Stomach (tissue), 9 donors: ENCODE data around the gene C1QC. TPM values are rescaled to one million over a fixed set of nuclear protein-coding genes. Genes with fewer than 3 reads are reported as not detected.

Experiments
- DNase-seq, 2 donors: peaks; one replicate each; pipeline versions ENCODE4 v3.0.0 to v3.0.0-alpha.2; 2013 to 2019
- H3K27ac ChIP-seq, 5 donors: fragments of 200-600 bp in 4 of 5; sonication (generic) in 4 of 5; one replicate each; pipeline ENCODE4 v1.5.1; 2013 to 2019; ENCODE audit warnings: mild to moderate bottlenecking in 1 of 5, moderate library complexity in 1 of 5
- H3K27me3 ChIP-seq, 3 donors: fragments of 200-600 bp; sonication (generic); one replicate each; pipeline ENCODE4 v1.5.1; 2017 to 2019; ENCODE audit warnings: mixed run types in 1 of 3
- H3K36me3 ChIP-seq, 4 donors: fragments of 200-600 bp; sonication (generic); 1 replicate in 3 of 4; 2 replicates in 1 of 4; pipeline ENCODE4 v1.5.1; 2016 to 2019
- H3K4me1 ChIP-seq, 4 donors: fragments of 200-600 bp; sonication (generic); one replicate each; pipeline ENCODE4 v1.5.1; 2016 to 2019
- H3K4me3 ChIP-seq, 4 donors: fragments of 200-600 bp; sonication (generic) in 3 of 4; one replicate each; pipeline ENCODE4 v1.5.1; 2016 to 2019; ENCODE audit warnings: mild to moderate bottlenecking in 1 of 4
- H3K9me3 ChIP-seq, 4 donors: fragments of 200-600 bp; sonication (generic); one replicate each; pipeline ENCODE4 v1.5.1; 2016 to 2019
- EP300 ChIP-seq: sonication (generic); formaldehyde crosslinking; IDR thresholded peaks from one replicate; pipeline ENCODE4 v1.6.1; 2017; ENCODE audit warnings: antibody characterized with exemption
- POLR2A ChIP-seq, 4 donors: fragments of 450-650 bp; IDR thresholded peaks; one replicate each; pipeline ENCODE4 v1.6.1; 2016; ENCODE audit warnings: antibody characterized with exemption in 4 of 4, control low read depth in 2 of 4, mild to moderate bottlenecking in 1 of 4, moderate library complexity in 1 of 4
- POLR2AphosphoS5 ChIP-seq, 3 donors: sonication (generic); formaldehyde crosslinking; IDR thresholded peaks; one replicate each; pipeline ENCODE4 v1.6.1; 2016; ENCODE audit warnings: antibody characterized with exemption in 3 of 3
- WGBS, 5 donors: extraction: QIAGEN DNeasy Blood & Tissue Kit in 3 of 5; methylation state at CpG; one replicate each; pipeline versions ENCODE4 v1.1.5 to v1.1.7; 2013 to 2018; 5-methylcytosine and 5-hydroxymethylcytosine counted together
- intact Hi-C: fragments of 100-400 bp; cut with DNase I; formaldehyde crosslinking; loops from one replicate; pipeline ENCODE4 v1.15.1; 2023; ENCODE audit warnings: low total_unique reads
- polyA plus RNA-seq, 3 donors: library from polyadenylated mRNA; stranded (reverse); fragments of 200-250 nt; gene quantifications; one replicate each; pipeline ENCODE4 v1.2.3, GENCODE V29; 2013
- total RNA-seq, 5 donors: library from RNA; depleted of rRNA; stranded (reverse); fragments of >200 nt; gene quantifications; one replicate each; pipeline versions ENCODE4 v1.1.0 to v1.2.3, GENCODE V29; 2014 to 2016
- TF ChIP-seq, protein P1 (sequence below), 7 experiments: fragments of 450-650 bp in 4 of 7; fragments of 200-600 bp in 3 of 7; sonication (generic) in 3 of 7; IDR thresholded peaks; one replicate each; pipeline ENCODE4 v1.5.1; 2016 to 2019; ENCODE audit warnings: antibody characterized with exemption in 7 of 7, control low read depth in 2 of 7, mild to moderate bottlenecking in 1 of 7
- donor health status: healthy with polysubstance abuse.
- donor health status: Bipolar disorder and iron deficiency.
- donor health status: healthy.

Gene C1QC
- total and polyA plus RNA-seq, 8 donors = 27.8 to 181 (median 60.5) TPM

GRCh38 chr1:22601610-22602009 lies 41.8 kb upstream of the C1QC start:
- DNase-seq = no peak
- H3K27ac ChIP-seq = no peak overlapping the region
- no peak for TF ChIP-seq EP300
- TF ChIP-seq POLR2A (IDR thresholded peaks at IDR 0.05) = no peak
- no peak for TF ChIP-seq POLR2AphosphoS5 (IDR thresholded peaks at IDR 0.05)
- TF ChIP-seq, protein P1, sequence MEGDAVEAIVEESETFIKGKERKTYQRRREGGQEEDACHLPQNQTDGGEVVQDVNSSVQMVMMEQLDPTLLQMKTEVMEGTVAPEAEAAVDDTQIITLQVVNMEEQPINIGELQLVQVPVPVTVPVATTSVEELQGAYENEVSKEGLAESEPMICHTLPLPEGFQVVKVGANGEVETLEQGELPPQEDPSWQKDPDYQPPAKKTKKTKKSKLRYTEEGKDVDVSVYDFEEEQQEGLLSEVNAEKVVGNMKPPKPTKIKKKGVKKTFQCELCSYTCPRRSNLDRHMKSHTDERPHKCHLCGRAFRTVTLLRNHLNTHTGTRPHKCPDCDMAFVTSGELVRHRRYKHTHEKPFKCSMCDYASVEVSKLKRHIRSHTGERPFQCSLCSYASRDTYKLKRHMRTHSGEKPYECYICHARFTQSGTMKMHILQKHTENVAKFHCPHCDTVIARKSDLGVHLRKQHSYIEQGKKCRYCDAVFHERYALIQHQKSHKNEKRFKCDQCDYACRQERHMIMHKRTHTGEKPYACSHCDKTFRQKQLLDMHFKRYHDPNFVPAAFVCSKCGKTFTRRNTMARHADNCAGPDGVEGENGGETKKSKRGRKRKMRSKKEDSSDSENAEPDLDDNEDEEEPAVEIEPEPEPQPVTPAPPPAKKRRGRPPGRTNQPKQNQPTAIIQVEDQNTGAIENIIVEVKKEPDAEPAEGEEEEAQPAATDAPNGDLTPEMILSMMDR (IDR thresholded peaks at IDR 0.05) = no peak
- intact Hi-C loops = no loop called here
- H3K4me3 ChIP-seq = no peak overlapping the region
- no peaks in the 10 kb centered on the region for H3K4me1 ChIP-seq
- peaks cover 0 to 3% (median 0%) of the 10 kb centered on the region in 4 donors for H3K9me3 ChIP-seq
- 87 to 100% (median 90%) methylated on average over 1 to 12 of the region's 12 CpGs for WGBS, 5 donors
- no peaks in the 10 kb centered on the region for H3K36me3 ChIP-seq
- H3K27me3 ChIP-seq = peaks cover 0 to 87% (median 44%) of the 10 kb centered on the region in 3 donors

- Histone ChIP-seq H3K27me3 (peaks cover 0 to 91% (median 44%) of the 10 kb centered on the region in 3 donors), H3K9me3 (peaks cover 0 to 3% (median 0%) of the 10 kb centered on the region in 4 donors), H3K36me3 (no peaks in the 10 kb centered on the region), H3K4me3 (no peak overlapping the region), H3K4me1 (no peaks in the 10 kb centered on the region), H3K27ac (no peak overlapping the region)
- intact Hi-C loops = no loop called here
- TF ChIP-seq POLR2A (IDR thresholded peaks at IDR 0.05) (no peak), EP300 (no peak), POLR2AphosphoS5 (IDR thresholded peaks at IDR 0.05) (no peak)
- TF ChIP-seq, protein P1 (IDR thresholded peaks at IDR 0.05) = no peak
- WGBS, 5 donors = 73 to 84% (median 80%) methylated on average over 14 to 18 of the region's 18 CpGs
- no peak for DNase-seq
Measured at GRCh38 chr1:22602060-22602740, 41.2 kb upstream of the C1QC start.

DNA sequence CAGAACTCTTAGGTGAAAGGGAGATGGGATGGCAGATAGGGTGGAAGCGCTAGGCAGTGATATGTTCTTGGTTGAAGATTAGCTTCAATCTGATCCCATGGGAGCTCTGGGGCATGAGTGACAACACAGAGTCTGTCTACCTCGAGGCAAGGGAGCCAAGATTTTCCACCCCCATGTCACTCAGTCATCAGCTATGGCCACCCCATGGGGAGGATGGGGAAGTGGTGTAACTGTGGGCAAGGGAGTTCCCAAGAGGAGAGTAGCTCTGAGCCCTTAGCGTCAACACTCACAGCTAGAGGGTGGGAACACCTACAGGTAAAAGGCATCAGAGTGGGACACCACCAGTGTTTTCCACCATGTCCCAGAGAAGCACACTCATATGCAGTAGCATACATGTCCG lies 37.3 kb upstream of the C1QC start:
- 48 to 67% (median 54%) methylated on average over 4 of the region's 4 CpGs for WGBS, 5 donors
- intact Hi-C loops = no loop called here
- TF ChIP-seq POLR2A (IDR thresholded peaks at IDR 0.05) = no peak
- no peak for TF ChIP-seq POLR2AphosphoS5 (IDR thresholded peaks at IDR 0.05)
- TF ChIP-seq, protein P1 (IDR thresholded peaks at IDR 0.05) = no peak
- no peak for TF ChIP-seq EP300
- Histone ChIP-seq H3K36me3 (no peaks in the 10 kb centered on the region), H3K4me1 (no peaks in the 10 kb centered on the region), H3K27me3 (peaks cover 0 to 93% (median 43%) of the 10 kb centered on the region in 3 donors), H3K27ac (no peak overlapping the region), H3K9me3 (peaks cover 0 to 3% (median 0%) of the 10 kb centered on the region in 4 donors), H3K4me3 (no peak overlapping the region)
- DNase-seq = no peak

DNA sequence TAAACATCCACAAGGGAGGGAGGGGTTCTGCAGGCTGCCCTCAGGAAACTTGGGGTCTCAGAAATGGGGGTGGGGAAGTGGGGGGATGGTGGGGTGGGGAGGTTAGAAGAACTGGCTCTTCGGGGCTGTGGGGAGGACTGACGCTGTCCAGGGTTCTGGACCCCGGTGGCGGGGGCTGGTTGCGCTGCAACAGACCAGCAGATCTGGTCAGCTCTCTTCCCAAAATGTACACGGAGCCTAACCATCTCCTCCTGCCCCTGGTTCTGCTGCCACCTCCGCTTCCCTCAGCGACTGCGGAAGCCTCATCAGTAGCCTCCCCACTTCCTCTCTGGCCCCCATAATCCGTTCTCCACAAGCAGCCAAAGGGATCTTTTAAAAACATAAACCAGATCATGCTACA lies 36.3 kb upstream of the C1QC start:
- no peaks in the 10 kb centered on the region for H3K36me3 ChIP-seq
- WGBS, 5 donors = 12 to 15% (median 14%) methylated on average over 10 of the region's 10 CpGs
- intact Hi-C loops = no loop called here

More for the DNA sequence above, 36.3 kb upstream of the C1QC start:
- Histone ChIP-seq H3K9me3 (peaks cover 0 to 3% (median 0%) of the 10 kb centered on the region in 4 donors), H3K27me3 (peaks cover 0 to 93% (median 38%) of the 10 kb centered on the region in 3 donors), H3K4me3 (no peak overlapping the region), H3K27ac (no peak overlapping the region), H3K4me1 (no peaks in the 10 kb centered on the region)
- DNase-seq = no peak
- TF ChIP-seq EP300 = no peak
- TF ChIP-seq, protein P1 (IDR thresholded peaks at IDR 0.05) = no peak
- no peak for TF ChIP-seq POLR2A (IDR thresholded peaks at IDR 0.05)
- TF ChIP-seq POLR2AphosphoS5 (IDR thresholded peaks at IDR 0.05) = no peak
